GM18507 (cell line): ENCODE results near the gene NEUROD6.

Source experiments
- DNase-seq: peaks from one replicate; pipeline ENCODE4 v3.0.0; 2011; ENCODE audit warnings: low read depth; ENCODE audit not compliant: insufficient read length; ENCODE audit errors: extremely low spot score
- FAIRE-seq: peaks from 2 replicates; lab custom pipeline; 2011; peaks lifted over from hg19 to GRCh38; lab: Jason Lieb, UNC

NEUROD6 gene

DNA sequence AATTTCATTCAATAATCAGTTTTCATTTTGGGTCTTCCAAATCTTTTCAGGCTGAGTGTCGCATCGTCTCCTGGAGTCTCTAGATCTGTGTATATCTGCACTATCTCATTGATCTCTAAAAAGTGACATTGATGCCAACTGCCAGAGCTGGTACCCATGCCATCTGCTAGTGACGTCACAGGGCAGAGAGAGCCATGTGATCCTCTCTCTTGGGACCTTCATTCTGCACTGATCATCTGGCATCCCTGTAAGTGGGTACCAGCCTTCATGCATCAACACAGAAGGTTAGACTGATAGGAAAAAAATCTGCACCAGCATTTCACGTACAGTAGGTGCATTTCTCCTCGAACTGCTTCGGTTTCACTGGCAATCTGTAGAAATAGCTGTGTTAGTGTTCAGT is at the start of gene NEUROD6:
Gene NEUROD6, minus strand, starts transcription at position 124 of the 400 bp plus-strand sequence. CDS start 1,458 bp downstream, outside the sequence.
- DNase-seq: no peak
- no peak for FAIRE-seq

DNA sequence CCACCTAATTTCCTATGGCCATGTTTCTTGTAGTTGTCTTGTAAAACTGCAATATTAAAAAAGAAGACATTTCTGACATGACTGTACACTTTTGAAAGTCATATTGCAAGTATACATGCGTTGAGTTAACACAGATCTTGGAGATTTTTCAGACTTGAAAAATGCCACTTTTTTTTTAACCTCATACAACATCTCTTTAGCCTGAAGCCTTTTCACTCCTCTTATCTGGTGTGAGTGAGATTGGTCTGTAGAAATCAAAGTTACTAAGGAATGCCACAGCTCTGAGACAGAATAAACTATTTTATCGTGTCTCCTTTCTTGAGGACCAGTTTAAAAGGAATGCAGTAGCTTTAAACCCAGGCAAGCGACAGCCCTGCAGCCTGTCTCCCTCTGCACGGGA is 43.9 kb upstream of the NEUROD6 start:
- FAIRE-seq (no peak), DNase-seq (no peak)

DNA sequence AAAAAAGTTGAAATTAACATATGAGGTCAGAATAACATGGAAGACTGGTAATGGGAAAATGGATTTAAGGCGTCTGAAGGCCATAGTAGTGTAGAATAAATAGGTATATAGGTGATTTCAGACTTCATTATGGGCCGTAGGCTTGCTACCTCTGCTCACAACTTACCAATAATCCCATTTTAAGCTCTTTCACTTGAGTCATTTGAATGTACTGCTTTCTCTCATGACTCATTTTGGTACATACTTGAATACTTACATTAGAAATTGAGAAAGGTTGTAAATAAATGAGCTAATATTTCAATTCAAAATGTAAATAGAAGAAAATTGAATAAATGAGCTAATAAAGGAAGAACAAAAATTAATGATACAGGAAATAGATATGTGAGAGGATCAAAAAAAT is 42.2 kb upstream of the NEUROD6 start:
- no peak for FAIRE-seq
- no peak for DNase-seq

DNA sequence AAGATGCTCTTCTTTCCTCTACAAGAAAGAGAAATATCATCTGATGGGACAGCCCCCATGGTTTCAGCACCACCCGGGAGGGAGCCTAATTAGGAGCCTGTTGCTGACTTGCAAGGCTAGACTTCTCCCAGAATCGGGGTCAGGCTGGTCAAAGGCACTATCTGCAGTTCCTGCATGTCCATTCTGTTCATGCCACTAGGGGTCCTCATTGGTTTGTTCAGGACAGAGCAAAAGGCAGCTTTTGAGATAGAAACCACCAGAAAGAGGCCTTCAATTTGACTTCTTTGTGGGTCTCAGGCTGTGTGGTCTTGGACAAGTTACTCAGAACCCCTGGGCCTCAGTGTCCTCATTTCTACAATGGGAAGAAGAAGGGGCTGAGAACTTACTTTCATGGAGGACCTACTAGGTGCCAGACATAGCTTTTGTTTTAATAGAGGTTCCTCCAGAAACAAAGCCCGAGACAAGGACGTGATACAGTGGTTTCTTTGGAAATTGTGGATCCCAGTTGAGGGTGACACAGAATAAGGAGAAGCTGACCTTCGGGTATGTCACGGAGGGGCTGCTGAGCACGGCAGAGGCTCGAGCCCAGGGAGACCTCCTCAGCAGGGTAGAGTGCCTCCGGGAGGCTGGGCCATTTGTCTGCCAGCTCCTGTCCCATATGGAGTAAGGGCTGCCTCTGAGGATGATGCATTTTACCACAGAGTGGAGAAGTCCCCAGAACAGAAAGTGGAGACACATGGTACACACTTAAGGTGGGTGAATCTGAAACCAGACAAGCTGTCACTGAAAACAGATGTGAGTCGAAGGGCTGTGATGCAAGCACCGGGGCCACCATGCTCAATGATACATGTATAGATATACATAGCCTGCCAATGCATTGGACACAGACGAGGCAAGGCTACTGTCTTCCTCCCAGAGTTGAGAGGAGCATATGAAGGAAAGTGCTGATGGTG is 33.1 kb upstream of the NEUROD6 start:
- FAIRE-seq (peak; percentile 65), DNase-seq (peak; percentile 29)

DNA sequence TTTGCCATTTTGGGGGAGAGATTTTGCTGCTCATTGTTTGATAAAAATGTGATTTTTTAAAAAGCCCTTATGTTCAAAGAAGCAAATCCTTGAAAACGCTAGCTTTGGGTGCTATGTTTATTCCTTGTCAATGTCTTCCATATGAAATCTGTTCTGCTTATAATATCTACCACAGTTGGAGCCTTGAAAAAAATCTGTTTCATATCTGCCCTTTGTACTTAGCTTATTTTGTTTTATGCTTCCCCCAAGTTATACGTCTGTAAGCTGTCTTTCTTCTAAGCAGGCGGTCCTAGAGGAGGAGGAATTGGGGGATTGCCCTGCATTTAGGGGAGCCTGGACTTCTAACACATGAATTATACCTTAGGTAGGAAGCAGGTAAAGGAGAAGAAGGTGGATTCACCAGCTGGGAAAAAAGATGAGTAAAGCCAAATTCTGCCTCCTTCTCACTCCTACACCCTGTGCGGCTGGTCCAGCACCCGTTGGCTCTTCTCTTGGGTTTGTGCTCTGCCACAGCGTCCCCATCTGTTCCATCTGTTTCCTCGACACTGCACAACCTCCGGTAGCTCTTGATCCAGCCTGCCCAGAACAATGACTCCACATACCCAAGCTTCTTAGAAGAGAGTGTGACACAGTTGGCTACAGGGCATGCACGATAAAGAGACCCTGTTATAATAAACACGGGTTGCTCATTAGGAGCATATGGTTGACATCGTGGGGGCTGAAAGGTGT is 31.9 kb upstream of the NEUROD6 start:
- no peak for FAIRE-seq

DNA sequence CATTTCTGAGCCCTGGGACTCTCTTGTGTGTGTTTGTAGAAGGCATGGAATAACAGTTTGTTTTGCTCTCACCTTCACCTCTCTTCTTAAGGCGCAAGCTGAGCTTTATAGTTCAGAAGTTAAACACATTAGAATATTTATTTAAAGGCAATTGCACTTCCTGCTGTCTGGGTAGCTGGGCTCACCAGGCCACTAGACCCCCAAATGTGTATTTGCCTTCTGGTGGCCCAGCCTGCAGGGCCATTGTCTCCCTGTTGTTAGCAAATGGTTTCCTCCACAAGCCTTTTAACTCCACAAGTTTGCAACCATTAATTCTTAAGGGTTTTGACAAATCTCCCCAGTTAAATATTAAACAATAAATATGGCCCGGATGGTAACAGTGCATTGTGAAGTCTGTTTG is 31.1 kb upstream of the NEUROD6 start:
- no peak for DNase-seq
- no peak for FAIRE-seq

More for the DNA sequence above, 31.9 kb upstream of the NEUROD6 start:
- DNase-seq: no peak

DNA sequence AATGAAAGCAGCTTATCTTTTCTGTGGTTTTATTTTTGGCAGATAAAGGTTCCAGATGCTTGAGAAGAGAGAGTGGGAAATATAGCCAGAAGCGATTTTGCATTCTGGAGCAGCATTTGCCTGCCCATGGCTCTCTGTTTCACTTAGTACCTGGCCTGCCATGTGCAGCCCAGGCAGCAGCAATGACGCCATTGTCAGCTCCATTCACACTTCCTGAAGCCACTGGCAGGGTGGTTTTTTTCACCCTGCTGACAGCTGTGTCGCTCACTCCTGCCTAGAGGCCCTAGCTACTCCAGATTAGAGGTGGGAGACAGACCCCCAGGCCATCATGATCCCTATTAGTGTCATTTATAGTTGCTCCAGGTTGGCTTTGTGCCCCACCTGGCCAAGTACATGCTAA is 30.1 kb upstream of the NEUROD6 start:
- no peak for FAIRE-seq
- DNase-seq: no peak

DNA sequence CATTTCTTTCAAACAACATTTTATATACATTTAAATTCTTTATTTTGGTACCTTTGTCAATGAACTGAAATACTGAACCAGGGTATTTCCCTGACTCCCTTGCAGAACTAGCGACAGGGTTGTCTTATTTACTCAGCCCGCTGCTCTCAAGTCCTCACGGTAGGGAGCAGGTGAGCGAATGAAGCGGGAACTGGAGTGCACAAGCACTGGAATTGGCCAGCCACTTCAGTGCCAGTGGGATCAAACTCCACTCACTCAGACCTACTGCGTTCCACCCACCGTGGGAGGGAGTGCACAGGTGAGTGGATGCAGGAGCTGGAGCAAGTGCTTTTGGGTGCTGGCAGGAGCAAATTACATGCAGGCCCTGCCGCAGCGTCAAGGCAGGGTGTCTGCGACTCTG is 28.1 kb upstream of the NEUROD6 start:
- FAIRE-seq (no peak), DNase-seq (no peak)

DNA sequence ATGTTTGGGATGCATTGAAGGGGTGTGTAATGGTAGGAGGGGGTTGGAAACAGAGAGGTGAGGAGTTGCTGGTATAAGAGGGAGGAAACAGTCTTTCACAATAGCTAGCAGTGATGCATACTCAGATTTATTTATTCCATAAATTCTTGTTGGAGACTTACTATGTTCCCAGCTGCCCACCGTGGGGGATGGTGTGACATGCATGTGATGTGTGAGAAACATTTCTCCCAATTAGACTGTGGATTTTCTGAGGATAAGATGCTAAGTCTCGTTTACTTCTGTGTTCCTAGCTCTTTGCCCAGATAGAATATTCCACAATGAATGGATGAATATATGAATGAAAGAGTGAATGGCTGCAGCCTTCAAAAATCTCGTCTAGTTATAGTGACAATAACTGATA is 23.0 kb upstream of the NEUROD6 start:
- FAIRE-seq (no peak), DNase-seq (no peak)

DNA sequence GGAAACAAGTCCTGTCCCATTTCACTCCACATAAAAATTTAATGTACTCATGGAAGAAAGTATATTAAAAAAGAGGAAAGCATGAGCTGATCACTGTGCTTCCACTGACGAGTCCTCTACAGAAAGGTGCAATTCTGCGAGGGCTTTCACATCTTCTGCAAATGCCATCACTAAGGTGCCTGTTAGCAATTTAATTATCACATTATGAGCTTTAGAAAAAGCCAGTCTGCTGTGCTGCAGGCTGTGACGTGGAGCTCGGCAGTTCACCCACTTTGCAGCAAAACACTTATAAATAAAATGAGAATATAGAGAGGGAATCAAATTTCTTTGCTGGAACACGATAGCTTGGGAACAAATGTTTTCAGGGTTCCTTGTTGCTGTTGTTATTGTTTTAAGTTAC is 22.5 kb upstream of the NEUROD6 start:
- no peak for DNase-seq
- FAIRE-seq: no peak

DNA sequence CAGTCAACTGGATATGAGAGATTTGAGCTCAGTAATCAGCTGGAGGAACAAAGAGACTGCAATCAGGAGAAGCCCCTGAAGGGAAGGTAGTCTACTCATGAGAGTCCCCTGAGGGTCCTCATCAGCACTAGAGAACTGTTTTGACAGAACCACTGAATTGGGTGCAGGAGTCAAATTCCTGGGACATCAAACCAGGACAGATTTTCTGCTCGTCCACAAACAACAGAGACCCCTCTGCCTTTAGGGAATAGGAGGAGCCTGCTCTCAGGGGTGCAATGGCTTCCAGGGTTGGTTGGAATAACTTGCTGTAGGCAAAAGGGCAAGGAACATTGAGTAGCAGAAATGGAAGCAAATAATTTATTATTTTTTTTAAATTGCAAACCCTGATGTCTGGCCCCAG is 21.9 kb upstream of the NEUROD6 start:
- DNase-seq (no peak), FAIRE-seq (no peak)

DNA sequence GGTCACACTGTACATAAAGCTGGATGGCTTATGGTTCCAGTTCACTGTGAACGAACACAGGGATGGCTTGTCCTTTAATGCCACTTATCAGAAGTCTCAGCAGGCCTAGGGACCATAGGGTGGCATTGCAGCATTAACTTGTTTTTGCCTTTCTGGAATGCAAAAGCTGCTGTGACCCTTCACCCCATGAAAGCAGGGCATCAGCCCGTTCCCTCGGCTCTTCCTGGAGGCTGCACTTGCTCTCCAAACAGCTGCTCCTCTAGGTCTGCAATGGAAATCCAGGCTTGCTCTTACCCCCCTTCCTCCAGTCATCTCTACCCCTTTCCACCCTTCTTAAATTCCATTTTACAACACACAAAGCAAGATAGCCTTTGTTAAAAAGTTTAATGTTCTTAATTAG is 17.9 kb upstream of the NEUROD6 start:
- FAIRE-seq: no peak
- no peak for DNase-seq

DNA sequence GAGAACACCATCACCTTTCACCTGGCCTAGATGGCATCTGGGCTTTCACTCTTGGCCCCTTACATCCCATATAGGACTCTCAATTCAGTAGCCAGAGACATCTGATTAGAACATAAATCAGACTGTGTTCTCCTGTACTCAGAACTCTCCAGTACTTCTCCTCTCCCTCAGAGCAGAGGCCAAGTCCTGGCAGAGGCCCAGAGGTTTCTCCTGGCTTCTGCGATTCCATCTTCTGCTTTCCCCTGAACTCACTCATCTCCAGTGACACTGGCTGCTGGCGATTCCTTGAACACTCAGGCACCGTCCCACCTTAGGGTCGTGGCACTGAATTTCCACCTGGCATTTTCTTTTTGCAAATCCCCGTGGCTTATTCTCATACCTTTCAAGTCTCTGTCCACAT is 4.9 kb upstream of the NEUROD6 start:
- no peak for FAIRE-seq

DNA sequence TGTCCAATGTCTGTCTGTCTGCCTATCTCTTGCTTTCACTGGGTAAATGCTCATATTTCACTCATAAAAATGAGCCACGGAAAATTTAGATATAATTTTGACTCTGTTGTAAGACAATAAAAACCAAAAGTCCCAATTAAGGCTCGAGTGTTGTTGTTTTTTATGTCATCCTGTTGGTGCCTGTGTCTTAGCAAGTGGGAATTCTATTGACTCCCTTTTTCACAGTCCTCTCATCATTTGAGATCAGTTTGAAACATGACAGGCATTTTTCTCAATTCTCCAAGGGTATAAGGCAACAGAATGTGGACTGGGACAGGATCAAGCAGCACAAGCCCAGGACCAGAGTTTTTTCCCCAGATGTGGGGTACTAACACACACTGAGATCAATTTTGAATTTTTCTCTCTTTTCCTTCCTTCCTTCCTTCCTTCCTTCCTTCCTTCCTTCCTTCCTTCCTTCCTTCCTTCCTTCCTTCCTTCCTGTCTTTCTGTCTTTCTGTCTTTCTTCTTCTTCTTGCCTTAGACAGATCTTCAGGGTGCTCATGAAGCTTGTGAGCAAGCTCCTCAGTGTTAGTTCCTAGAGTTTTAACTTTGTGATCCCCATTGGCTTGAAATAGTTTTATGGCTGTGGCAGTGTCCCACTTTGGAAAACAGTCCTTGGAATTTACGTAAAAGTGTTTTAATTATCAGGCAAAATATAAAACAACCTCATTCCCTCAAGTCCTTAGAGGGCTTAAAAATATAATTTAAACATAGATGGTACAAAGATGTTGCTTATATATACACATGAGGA is 3.2 kb upstream of the NEUROD6 start:
- FAIRE-seq: no peak

More for the DNA sequence above, 4.9 kb upstream of the NEUROD6 start:
- no peak for DNase-seq

DNA sequence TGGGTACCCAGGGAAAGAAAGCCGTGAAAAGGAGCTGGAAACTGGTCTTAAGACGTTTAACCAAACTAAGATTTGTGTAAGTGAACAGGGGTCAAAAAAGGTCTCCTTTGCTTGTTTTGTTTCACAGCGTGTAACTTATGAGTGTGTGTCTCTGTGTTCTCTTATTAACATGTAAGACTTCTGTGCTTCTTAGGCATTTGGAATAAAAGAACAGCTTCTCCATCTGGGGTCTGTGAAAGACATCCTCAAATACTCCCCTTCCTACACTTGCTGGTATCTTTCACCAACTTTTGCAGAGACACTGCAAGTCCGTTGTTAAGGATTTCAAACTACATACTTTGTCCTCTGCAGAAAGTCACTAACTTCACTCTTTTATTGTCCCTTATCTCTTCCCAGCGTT is 615 bp upstream of the NEUROD6 start:
- DNase-seq: no peak

More for the DNA sequence above, 3.2 kb upstream of the NEUROD6 start:
- DNase-seq: no peak

DNA sequence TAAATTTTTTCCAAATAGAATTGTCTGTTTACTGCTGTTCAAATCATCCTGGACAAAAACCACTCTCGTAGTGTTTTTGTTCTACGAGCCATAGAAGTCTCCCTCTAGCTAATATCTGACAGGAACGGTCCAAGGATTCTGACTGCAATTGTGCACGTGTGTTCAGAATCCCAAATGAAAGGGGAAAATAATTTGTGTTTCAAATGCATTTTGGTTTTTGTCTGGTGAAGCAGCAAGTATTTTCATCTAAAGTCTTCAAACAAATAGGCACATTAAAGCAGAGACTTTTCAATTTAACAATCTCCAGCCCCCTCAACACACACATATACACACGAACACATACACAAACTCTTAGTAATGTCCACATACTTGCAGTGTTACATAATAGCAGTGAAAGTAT is 475 bp downstream of the NEUROD6 start:
- no peak for DNase-seq
- FAIRE-seq: no peak

More for the DNA sequence above, 615 bp upstream of the NEUROD6 start:
- no peak for FAIRE-seq

DNA sequence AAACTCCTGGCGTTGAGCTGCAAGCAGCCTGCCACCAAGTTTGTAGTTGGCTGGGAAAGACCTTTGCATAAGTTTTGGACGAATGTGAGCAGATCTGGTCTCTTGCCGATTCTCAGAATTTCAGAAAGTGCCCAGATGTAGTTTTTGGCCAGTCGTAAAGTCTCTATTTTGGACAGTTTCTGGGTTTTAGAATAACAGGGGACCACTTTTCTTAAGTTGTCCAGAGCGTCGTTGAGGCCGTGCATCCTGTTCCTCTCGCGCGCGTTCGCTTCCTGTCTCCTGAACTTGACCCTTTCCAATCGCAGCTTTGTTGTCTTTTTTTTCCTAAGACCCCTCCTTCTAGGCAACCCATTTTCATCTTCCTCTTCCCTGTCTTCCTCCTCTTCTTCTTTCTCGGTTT is 1.8 kb downstream of the NEUROD6 start:
- FAIRE-seq: no peak

DNA sequence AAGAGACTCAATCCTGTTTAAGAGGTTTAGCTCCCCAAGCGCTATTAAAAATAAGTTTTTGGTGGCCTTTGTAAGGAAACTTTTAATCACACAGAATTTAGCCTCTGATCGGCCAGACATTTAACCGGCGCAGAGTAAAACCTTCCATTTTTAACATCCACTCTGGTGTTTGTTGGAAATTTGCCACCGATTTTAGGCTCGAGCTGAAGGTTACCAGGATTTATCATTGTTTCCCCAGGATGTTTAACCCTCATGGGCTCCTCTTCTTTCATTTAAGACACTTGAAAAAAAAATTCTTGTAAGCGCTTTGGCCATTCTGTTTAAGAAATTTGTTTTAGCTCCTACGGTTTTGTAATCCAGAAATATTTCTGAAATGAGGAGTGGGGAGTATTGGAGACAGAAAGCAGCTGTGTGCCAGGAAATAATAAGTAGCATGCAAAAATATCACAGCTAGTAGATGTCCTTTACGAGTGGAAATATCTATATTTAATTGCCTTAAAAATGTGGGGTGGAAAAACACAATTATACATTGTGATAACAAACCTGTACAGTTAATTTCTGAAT is 3.4 kb downstream of the NEUROD6 start:
- DNase-seq (no peak), FAIRE-seq (no peak)

More for the DNA sequence above, 1.8 kb downstream of the NEUROD6 start:
- DNase-seq: no peak

DNA sequence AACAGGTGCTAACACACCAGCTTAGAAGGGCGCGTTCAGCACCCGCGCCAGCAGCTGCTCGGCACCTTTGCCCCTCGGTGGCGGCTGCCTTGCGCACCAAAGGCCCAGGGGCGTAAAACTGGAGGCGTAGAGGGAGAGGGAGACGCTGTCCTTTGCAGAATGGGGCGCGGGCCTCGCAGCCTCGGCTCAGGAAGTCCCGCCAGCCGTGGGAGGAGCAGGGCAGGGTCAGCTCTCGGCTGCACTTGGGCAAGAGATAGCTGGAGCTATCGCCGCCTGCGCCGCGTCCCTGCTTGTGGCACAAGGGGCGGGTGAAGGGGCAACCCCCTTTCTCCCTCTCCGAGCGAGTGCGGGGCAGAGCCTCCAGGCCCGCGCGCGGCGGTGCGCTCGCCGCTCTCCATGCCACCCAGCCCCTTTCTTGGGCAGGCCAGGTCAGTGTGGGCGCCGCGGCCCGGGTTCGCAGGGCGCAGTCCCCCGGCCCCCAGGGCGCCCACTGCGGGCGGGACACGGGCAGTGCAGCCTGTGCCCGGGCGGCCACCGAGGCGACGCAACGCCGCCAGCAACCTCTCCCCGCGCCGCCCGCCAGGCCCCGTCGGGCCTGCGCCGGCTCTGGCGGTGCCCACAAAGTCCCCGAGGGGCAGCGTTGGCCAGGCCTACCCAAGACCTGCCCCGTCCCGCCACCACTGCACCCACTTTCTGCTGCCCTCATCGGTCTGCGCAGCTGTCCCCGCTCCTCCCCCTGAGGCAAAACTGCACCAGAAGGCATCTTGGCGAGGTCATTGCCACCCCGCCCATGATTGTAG is 4.1 kb downstream of the NEUROD6 start:
- FAIRE-seq (no peak), DNase-seq (no peak)
